HEK293 (cell line): Measurements from ENCODE around the gene CDH23.

Source experiments
- BCL11B ChIP-seq: fragments of 450-650 bp; formaldehyde crosslinking; IDR thresholded peaks from 2 replicates; pipeline ENCODE4 v1.5.1; 2016; ENCODE audit warnings: low read depth, missing biosample characterization, missing genetic modification characterization
- GLI4 ChIP-seq: fragments of 450-650 bp; formaldehyde crosslinking; IDR thresholded peaks from 2 replicates; pipeline ENCODE4 v1.5.1; 2016; ENCODE audit warnings: missing biosample characterization, missing genetic modification characterization
- REPIN1 ChIP-seq: fragments of 450-650 bp; formaldehyde crosslinking; IDR thresholded peaks from 2 replicates; pipeline ENCODE4 v1.5.1; 2017; ENCODE audit warnings: missing biosample characterization, missing genetic modification characterization, low read depth
- SCRT2 ChIP-seq: fragments of 450-650 bp; formaldehyde crosslinking; IDR thresholded peaks from 2 replicates; pipeline ENCODE4 v1.5.1; 2016; ENCODE audit warnings: missing biosample characterization, missing genetic modification characterization
- SETDB1 ChIP-seq: IDR thresholded peaks from one replicate; pipeline ENCODE4 v1.6.1; 2017; ENCODE audit warnings: mild to moderate bottlenecking, low read length, moderate library complexity, mixed read lengths; ENCODE audit not compliant: insufficient read length
- SP7 ChIP-seq: fragments of 450-650 bp; formaldehyde crosslinking; IDR thresholded peaks from 2 replicates; pipeline ENCODE4 v1.5.1; 2016; ENCODE audit warnings: missing biosample characterization, missing genetic modification characterization
- TCF7L2 ChIP-seq: IDR thresholded peaks from 2 replicates; pipeline ENCODE4 v1.6.1; 2011; ENCODE audit warnings: low read depth, mild to moderate bottlenecking, inconsistent platforms, low read length, moderate library complexity, borderline replicate concordance
- ZBTB48 ChIP-seq: fragments of 450-650 bp; formaldehyde crosslinking; IDR thresholded peaks from 2 replicates; pipeline ENCODE4 v1.5.1; 2016; ENCODE audit warnings: missing biosample characterization, missing genetic modification characterization
- ZBTB7A ChIP-seq: fragments of 450-650 bp; formaldehyde crosslinking; IDR thresholded peaks from 2 replicates; pipeline ENCODE4 v1.5.1; 2016; ENCODE audit warnings: low read depth, missing biosample characterization, missing genetic modification characterization
- ZNF132 ChIP-seq: fragments of 450-650 bp; formaldehyde crosslinking; IDR thresholded peaks from 2 replicates; pipeline ENCODE4 v1.5.1; 2017; ENCODE audit warnings: missing biosample characterization, missing genetic modification characterization, borderline replicate concordance
- ZNF133 ChIP-seq: fragments of 450-650 bp; formaldehyde crosslinking; IDR thresholded peaks from 2 replicates; pipeline ENCODE4 v1.5.1; 2016; ENCODE audit warnings: missing biosample characterization, missing genetic modification characterization
- ZNF138 ChIP-seq: fragments of 450-650 bp; formaldehyde crosslinking; IDR thresholded peaks from 2 replicates; pipeline ENCODE4 v1.5.1; 2016; ENCODE audit warnings: missing biosample characterization, missing genetic modification characterization, borderline replicate concordance
- ZNF239 ChIP-seq: fragments of 450-650 bp; formaldehyde crosslinking; IDR thresholded peaks from 2 replicates; pipeline ENCODE4 v1.5.1; 2016; ENCODE audit warnings: missing biosample characterization, missing genetic modification characterization
- ZNF311 ChIP-seq: fragments of 450-650 bp; formaldehyde crosslinking; IDR thresholded peaks from 2 replicates; pipeline ENCODE4 v1.5.1; 2017; ENCODE audit warnings: missing biosample characterization, missing genetic modification characterization, borderline replicate concordance
- ZNF416 ChIP-seq: fragments of 450-650 bp; formaldehyde crosslinking; IDR thresholded peaks from 2 replicates; pipeline ENCODE4 v1.5.1; 2016; ENCODE audit warnings: missing biosample characterization, missing genetic modification characterization
- ZNF558 ChIP-seq: fragments of 450-650 bp; formaldehyde crosslinking; IDR thresholded peaks from 2 replicates; pipeline ENCODE4 v1.5.1; 2016; ENCODE audit warnings: missing biosample characterization, missing genetic modification characterization
- ZNF664 ChIP-seq: fragments of 450-650 bp; formaldehyde crosslinking; IDR thresholded peaks from 2 replicates; pipeline ENCODE4 v1.5.1; 2016; ENCODE audit warnings: missing biosample characterization, missing genetic modification characterization
- ZNF670 ChIP-seq: fragments of 450-650 bp; formaldehyde crosslinking; IDR thresholded peaks from 2 replicates; pipeline ENCODE4 v1.5.1; 2016; ENCODE audit warnings: missing biosample characterization, missing genetic modification characterization, low read depth
- ZNF768 ChIP-seq: fragments of 450-650 bp; formaldehyde crosslinking; IDR thresholded peaks from 2 replicates; pipeline ENCODE4 v1.5.1; 2018; ENCODE audit warnings: missing biosample characterization, mild to moderate bottlenecking, missing genetic modification characterization
- ZNF785 ChIP-seq: fragments of 450-650 bp; formaldehyde crosslinking; IDR thresholded peaks from 2 replicates; pipeline ENCODE4 v1.5.1; 2016; ENCODE audit warnings: missing biosample characterization, missing genetic modification characterization
- TF ChIP-seq, protein P1 (sequence below): fragments of 450-650 bp; formaldehyde crosslinking; IDR thresholded peaks from 2 replicates; pipeline ENCODE4 v1.5.1; 2016; ENCODE audit warnings: missing biosample characterization, missing genetic modification characterization
- TF ChIP-seq, protein P2 (sequence below): fragments of 450-650 bp; IDR thresholded peaks from 2 replicates; pipeline ENCODE4 v1.5.1; 2018; ENCODE audit warnings: missing biosample characterization, mild to moderate bottlenecking, missing genetic modification characterization
- TF ChIP-seq, protein P3 (sequence below): fragments of 450-650 bp; formaldehyde crosslinking; IDR thresholded peaks from 2 replicates; pipeline ENCODE4 v1.5.0; 2017; ENCODE audit warnings: missing biosample characterization, missing genetic modification characterization, borderline replicate concordance
- TF ChIP-seq, protein P4 (sequence below): IDR thresholded peaks from 2 replicates; pipeline ENCODE4 v1.6.1; 2011; ENCODE audit warnings: mild to moderate bottlenecking, low read depth, low read length, borderline replicate concordance
- TF ChIP-seq, protein P5 (sequence below): fragments of 450-650 bp; formaldehyde crosslinking; IDR thresholded peaks from 2 replicates; pipeline ENCODE4 v1.5.1; 2016; ENCODE audit warnings: missing biosample characterization, missing genetic modification characterization, borderline replicate concordance
- TF ChIP-seq, protein P6 (sequence below): fragments of 450-650 bp; formaldehyde crosslinking; IDR thresholded peaks from 2 replicates; pipeline ENCODE4 v1.5.1; 2016; ENCODE audit warnings: missing biosample characterization, missing genetic modification characterization, low read depth

The CDH23 gene

DNA sequence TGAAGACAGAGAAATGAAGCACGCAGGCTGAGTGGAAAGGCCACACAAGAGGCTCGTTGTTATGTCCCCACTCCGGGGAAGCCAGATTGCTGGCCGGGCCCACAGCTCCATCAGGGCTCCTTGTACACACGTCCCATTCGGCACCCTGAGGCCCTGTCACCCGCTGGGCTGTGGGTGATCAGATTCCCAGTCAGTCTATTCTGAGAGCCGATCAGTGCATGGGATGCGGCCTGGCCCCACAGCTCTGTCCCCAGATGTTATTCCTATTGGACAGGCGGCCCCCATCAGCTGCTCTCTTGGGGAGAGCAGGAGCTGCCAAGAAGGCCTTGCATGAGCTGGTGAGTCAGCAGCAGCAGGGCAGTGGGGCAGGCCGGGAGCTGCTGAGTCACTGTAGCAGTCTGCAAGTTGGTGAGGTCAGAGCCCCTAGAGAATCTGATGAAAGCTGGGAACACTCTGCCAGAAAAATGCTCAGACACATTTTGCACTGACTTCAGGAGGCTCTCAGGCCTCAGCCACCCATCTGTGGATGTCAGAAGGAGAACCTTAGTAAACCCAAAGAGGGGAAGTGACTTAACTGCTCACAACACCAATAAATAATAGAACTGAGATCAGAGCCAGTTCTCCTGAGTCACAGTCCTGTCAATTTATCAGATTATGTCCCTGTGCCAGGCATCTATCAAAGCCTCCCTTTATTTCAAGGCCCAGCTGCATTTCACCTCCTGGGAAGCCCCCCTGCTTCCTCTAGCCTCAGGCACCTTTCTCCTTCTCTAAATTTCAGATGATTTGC, 463.7 kb downstream of the CDH23 start (continued):
- TF ChIP-seq SCRT2 (tag by site-specific recombination), result peak; percentile 49
- TF ChIP-seq ZNF768 (tag by site-specific recombination), result no peak
- TF ChIP-seq, protein P1, sequence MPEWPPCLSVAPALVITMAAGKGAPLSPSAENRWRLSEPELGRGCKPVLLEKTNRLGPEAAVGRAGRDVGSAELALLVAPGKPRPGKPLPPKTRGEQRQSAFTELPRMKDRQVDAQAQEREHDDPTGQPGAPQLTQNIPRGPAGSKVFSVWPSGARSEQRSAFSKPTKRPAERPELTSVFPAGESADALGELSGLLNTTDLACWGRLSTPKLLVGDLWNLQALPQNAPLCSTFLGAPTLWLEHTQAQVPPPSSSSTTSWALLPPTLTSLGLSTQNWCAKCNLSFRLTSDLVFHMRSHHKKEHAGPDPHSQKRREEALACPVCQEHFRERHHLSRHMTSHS (tag by site-specific recombination), result no peak
- TF ChIP-seq ZBTB48, result 0 out of 2 replicates have a peak, but pooled peaks have one; percentile 50
- TF ChIP-seq SETDB1, result no peak
- TF ChIP-seq, protein P2, sequence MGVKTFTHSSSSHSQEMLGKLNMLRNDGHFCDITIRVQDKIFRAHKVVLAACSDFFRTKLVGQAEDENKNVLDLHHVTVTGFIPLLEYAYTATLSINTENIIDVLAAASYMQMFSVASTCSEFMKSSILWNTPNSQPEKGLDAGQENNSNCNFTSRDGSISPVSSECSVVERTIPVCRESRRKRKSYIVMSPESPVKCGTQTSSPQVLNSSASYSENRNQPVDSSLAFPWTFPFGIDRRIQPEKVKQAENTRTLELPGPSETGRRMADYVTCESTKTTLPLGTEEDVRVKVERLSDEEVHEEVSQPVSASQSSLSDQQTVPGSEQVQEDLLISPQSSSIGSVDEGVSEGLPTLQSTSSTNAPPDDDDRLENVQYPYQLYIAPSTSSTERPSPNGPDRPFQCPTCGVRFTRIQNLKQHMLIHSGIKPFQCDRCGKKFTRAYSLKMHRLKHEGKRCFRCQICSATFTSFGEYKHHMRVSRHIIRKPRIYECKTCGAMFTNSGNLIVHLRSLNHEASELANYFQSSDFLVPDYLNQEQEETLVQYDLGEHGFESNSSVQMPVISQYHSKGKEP (tag by site-specific recombination), result peak; percentile 92
- TF ChIP-seq ZNF311 (tag by site-specific recombination), result no peak
- TF ChIP-seq ZBTB7A (tag by site-specific recombination), result no peak
- no peak for TF ChIP-seq GLI4 (tag by site-specific recombination)
- TF ChIP-seq, protein P3, sequence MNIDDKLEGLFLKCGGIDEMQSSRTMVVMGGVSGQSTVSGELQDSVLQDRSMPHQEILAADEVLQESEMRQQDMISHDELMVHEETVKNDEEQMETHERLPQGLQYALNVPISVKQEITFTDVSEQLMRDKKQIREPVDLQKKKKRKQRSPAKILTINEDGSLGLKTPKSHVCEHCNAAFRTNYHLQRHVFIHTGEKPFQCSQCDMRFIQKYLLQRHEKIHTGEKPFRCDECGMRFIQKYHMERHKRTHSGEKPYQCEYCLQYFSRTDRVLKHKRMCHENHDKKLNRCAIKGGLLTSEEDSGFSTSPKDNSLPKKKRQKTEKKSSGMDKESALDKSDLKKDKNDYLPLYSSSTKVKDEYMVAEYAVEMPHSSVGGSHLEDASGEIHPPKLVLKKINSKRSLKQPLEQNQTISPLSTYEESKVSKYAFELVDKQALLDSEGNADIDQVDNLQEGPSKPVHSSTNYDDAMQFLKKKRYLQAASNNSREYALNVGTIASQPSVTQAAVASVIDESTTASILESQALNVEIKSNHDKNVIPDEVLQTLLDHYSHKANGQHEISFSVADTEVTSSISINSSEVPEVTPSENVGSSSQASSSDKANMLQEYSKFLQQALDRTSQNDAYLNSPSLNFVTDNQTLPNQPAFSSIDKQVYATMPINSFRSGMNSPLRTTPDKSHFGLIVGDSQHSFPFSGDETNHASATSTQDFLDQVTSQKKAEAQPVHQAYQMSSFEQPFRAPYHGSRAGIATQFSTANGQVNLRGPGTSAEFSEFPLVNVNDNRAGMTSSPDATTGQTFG (tag by site-specific recombination), result no peak
- TF ChIP-seq ZNF664, result no peak
- TF ChIP-seq ZNF416, result no peak
- no peak for TF ChIP-seq ZNF138 (tag by site-specific recombination)
- TF ChIP-seq, protein P4, sequence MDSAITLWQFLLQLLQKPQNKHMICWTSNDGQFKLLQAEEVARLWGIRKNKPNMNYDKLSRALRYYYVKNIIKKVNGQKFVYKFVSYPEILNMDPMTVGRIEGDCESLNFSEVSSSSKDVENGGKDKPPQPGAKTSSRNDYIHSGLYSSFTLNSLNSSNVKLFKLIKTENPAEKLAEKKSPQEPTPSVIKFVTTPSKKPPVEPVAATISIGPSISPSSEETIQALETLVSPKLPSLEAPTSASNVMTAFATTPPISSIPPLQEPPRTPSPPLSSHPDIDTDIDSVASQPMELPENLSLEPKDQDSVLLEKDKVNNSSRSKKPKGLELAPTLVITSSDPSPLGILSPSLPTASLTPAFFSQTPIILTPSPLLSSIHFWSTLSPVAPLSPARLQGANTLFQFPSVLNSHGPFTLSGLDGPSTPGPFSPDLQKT, result no peak
- TF ChIP-seq ZNF558, result peak; percentile 89
- TF ChIP-seq, protein P5, sequence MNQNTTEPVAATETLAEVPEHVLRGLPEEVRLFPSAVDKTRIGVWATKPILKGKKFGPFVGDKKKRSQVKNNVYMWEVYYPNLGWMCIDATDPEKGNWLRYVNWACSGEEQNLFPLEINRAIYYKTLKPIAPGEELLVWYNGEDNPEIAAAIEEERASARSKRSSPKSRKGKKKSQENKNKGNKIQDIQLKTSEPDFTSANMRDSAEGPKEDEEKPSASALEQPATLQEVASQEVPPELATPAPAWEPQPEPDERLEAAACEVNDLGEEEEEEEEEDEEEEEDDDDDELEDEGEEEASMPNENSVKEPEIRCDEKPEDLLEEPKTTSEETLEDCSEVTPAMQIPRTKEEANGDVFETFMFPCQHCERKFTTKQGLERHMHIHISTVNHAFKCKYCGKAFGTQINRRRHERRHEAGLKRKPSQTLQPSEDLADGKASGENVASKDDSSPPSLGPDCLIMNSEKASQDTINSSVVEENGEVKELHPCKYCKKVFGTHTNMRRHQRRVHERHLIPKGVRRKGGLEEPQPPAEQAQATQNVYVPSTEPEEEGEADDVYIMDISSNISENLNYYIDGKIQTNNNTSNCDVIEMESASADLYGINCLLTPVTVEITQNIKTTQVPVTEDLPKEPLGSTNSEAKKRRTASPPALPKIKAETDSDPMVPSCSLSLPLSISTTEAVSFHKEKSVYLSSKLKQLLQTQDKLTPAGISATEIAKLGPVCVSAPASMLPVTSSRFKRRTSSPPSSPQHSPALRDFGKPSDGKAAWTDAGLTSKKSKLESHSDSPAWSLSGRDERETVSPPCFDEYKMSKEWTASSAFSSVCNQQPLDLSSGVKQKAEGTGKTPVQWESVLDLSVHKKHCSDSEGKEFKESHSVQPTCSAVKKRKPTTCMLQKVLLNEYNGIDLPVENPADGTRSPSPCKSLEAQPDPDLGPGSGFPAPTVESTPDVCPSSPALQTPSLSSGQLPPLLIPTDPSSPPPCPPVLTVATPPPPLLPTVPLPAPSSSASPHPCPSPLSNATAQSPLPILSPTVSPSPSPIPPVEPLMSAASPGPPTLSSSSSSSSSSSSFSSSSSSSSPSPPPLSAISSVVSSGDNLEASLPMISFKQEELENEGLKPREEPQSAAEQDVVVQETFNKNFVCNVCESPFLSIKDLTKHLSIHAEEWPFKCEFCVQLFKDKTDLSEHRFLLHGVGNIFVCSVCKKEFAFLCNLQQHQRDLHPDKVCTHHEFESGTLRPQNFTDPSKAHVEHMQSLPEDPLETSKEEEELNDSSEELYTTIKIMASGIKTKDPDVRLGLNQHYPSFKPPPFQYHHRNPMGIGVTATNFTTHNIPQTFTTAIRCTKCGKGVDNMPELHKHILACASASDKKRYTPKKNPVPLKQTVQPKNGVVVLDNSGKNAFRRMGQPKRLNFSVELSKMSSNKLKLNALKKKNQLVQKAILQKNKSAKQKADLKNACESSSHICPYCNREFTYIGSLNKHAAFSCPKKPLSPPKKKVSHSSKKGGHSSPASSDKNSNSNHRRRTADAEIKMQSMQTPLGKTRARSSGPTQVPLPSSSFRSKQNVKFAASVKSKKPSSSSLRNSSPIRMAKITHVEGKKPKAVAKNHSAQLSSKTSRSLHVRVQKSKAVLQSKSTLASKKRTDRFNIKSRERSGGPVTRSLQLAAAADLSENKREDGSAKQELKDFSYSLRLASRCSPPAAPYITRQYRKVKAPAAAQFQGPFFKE (tag by site-specific recombination), result no peak
- no peak for TF ChIP-seq ZNF785 (tag by site-specific recombination)
- TF ChIP-seq REPIN1 (tag by site-specific recombination), result no peak
- peak; percentile 89 for TF ChIP-seq SP7 (tag by site-specific recombination)
- no peak for TF ChIP-seq BCL11B
- no peak for TF ChIP-seq ZNF670
- TF ChIP-seq, protein P6, sequence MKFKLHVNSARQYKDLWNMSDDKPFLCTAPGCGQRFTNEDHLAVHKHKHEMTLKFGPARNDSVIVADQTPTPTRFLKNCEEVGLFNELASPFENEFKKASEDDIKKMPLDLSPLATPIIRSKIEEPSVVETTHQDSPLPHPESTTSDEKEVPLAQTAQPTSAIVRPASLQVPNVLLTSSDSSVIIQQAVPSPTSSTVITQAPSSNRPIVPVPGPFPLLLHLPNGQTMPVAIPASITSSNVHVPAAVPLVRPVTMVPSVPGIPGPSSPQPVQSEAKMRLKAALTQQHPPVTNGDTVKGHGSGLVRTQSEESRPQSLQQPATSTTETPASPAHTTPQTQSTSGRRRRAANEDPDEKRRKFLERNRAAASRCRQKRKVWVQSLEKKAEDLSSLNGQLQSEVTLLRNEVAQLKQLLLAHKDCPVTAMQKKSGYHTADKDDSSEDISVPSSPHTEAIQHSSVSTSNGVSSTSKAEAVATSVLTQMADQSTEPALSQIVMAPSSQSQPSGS (tag by site-specific recombination), result peak; percentile 77
- no peak for TF ChIP-seq ZNF239 (tag by site-specific recombination)
- no peak for TF ChIP-seq TCF7L2
- no peak for TF ChIP-seq ZNF133 (tag by site-specific recombination)
- no peak for TF ChIP-seq ZNF132 (tag by site-specific recombination)
